Peyer's patch (tissue), 4 donors: ENCODE measurements around the gene CACUL1.

Experiments
- POLR2A ChIP-seq, 2 donors: fragments of 450-650 bp; IDR thresholded peaks; one replicate each; pipeline ENCODE4 v1.5.1; 2017; ENCODE audit warnings: antibody characterized with exemption in 2 of 2, mild to moderate bottlenecking in 2 of 2, moderate library complexity in 2 of 2
- TF ChIP-seq, protein P1 (sequence below), 6 experiments: fragments of 450-650 bp in 4 of 6; fragments of 200-600 bp in 2 of 6; sonication (generic) in 1 of 6; IDR thresholded peaks; one replicate each; pipeline ENCODE4 v1.5.1; 2017 to 2019; ENCODE audit warnings: antibody characterized with exemption in 6 of 6, mild to moderate bottlenecking in 3 of 6, moderate library complexity in 1 of 6

DNA sequence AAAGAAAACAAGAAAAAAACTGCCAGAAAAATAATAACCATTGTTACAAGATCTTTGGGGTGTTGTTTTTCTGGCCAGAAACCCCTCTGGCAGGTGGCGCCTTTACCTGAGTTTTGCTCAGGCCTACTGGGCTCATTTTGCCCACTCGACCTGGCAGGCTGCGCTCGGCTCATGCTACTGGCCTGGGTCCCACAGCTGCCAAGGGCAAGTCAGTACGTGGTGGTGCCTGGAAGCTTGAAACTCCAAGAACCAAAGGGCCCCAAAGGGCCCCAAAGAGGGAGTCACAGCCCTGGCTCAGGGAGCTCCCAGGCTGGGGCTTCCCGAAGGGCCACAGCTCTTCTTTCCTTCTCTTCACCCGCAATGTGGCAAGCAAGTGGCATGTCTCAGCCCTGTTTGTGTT lies 42.7 kb downstream of the CACUL1 start:
- no peak for TF ChIP-seq POLR2A (IDR thresholded peaks at IDR 0.05)
- TF ChIP-seq, protein P1, sequence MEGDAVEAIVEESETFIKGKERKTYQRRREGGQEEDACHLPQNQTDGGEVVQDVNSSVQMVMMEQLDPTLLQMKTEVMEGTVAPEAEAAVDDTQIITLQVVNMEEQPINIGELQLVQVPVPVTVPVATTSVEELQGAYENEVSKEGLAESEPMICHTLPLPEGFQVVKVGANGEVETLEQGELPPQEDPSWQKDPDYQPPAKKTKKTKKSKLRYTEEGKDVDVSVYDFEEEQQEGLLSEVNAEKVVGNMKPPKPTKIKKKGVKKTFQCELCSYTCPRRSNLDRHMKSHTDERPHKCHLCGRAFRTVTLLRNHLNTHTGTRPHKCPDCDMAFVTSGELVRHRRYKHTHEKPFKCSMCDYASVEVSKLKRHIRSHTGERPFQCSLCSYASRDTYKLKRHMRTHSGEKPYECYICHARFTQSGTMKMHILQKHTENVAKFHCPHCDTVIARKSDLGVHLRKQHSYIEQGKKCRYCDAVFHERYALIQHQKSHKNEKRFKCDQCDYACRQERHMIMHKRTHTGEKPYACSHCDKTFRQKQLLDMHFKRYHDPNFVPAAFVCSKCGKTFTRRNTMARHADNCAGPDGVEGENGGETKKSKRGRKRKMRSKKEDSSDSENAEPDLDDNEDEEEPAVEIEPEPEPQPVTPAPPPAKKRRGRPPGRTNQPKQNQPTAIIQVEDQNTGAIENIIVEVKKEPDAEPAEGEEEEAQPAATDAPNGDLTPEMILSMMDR (IDR thresholded peaks at IDR 0.05): no peak
